HAP-1 (cell line): ENCODE data around the gene ST8SIA5.
"Not testable (repeated sequence)": the region's sequence is repeated elsewhere in the genome, so short reads cannot be mapped to it uniquely, and the experiment has no call there.

Source experiments
- DNase-seq, 2 experiments: peaks; one replicate each; pipeline ENCODE4 v3.0.0-alpha.2; 2016 to 2020; ENCODE audit warnings: low spot score in 2 of 2
- H3K27me3 ChIP-seq: fragments of 250-450 bp; sonication (Bioruptor Pico); 2 replicates; pipeline ENCODE4 v1.5.1; 2020; ENCODE audit warnings: low read depth, mild to moderate bottlenecking, moderate library complexity
- H3K36me3 ChIP-seq: fragments of 250-450 bp; sonication (Bioruptor Pico); replicated peaks from 2 replicates; pipeline ENCODE4 v1.5.1; 2020; ENCODE audit warnings: mild to moderate bottlenecking
- H3K4me1 ChIP-seq: fragments of 250-450 bp; sonication (Bioruptor Pico); 2 replicates; pipeline ENCODE4 v1.5.1; 2020; ENCODE audit warnings: mild to moderate bottlenecking
- H3K4me3 ChIP-seq: fragments of 250-450 bp; sonication (Bioruptor Pico); 2 replicates; pipeline ENCODE4 v1.5.1; 2020; ENCODE audit warnings: mild to moderate bottlenecking, moderate library complexity
- H3K9me3 ChIP-seq: fragments of 250-450 bp; sonication (Bioruptor Pico); 2 replicates; pipeline ENCODE4 v1.5.1; 2020; ENCODE audit warnings: mild to moderate bottlenecking, moderate library complexity
- in situ Hi-C: fragments of 300-500 bp; cut with MboI; formaldehyde crosslinking; loops from 3 replicates; pipeline ENCODE4 v1.14.3; 2020; ENCODE audit warnings: low sequenced_read_pairs, inconsistent platforms, mixed read lengths

ST8SIA5 gene, protein sequence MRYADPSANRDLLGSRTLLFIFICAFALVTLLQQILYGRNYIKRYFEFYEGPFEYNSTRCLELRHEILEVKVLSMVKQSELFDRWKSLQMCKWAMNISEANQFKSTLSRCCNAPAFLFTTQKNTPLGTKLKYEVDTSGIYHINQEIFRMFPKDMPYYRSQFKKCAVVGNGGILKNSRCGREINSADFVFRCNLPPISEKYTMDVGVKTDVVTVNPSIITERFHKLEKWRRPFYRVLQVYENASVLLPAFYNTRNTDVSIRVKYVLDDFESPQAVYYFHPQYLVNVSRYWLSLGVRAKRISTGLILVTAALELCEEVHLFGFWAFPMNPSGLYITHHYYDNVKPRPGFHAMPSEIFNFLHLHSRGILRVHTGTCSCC

GRCh38 chr18:46756559-46757201 is at the start of gene ST8SIA5:
Gene ST8SIA5, minus strand, starts transcription at chr18:46757053. Its CDS starts 545 bp downstream, at chr18:46756508.
- Histone ChIP-seq H3K4me3 (peak within 1 kb of the TSS; percentile 37), H3K4me1 (peaks cover 3% of the 10 kb centered on the region; the same call in 1 of the 2 replicates), H3K9me3 (no peaks in the 10 kb centered on the region), H3K36me3 (no peaks in the 10 kb centered on the region), H3K27me3 (peaks cover 3% of the 10 kb centered on the region; the same call in 1 of the 2 replicates)
- peak; percentile 36 to 82 for DNase-seq
- in situ Hi-C loops, result no loop called here

DNA sequence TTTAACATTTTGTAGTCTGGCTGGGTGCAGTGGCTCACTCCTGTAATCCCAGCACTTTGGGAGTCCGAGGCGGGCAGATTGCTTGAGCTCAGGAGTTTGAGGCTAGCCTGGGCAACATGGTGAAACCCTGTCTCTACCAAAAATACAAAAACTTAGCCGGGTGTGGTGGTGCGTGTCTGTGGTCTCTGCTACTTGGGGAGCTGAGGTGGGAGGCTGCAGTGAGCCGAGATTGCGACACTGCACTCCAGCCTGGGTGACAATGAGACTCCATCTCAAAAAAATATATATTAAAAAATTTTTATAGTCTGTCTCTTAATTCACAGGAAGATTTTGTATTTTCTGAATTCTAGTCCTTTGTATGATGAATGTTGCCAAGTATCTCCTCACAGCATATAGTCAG is 39.1 kb upstream of the ST8SIA5 start:
- H3K4me3 ChIP-seq, H3K36me3 ChIP-seq, H3K4me1 ChIP-seq, H3K9me3 ChIP-seq, DNase-seq, H3K27me3 ChIP-seq, in situ Hi-C loops: not testable (repeated sequence)

GRCh38 chr18:46794607-46795006 is 37.8 kb upstream of the ST8SIA5 start:
- H3K27me3 ChIP-seq, result no peaks in the 10 kb centered on the region
- in situ Hi-C loops, result no loop called here

DNA sequence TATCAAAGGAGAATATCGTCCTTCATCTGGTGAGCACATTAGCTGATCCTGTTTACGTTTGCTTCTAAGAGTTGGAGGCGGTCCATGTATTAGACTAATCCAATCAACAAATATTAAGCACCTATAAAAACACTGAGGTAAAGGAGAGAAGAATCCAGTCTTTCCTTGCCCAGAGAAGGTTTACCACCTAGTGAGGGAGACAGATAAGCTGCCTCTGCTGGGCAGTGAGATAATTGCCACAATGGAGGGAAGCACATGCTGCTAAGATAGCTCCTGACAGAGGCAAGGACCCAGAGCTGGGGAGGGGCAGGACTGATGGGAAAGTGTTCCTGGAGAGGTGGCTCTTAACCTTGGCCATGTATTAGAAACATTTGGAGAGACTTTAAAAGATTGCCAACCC is 36.7 kb upstream of the ST8SIA5 start:
- Histone ChIP-seq H3K4me1 (no peaks in the 10 kb centered on the region), H3K4me3 (no peak overlapping the region), H3K9me3 (no peaks in the 10 kb centered on the region), H3K36me3 (no peaks in the 10 kb centered on the region), H3K27me3 (no peaks in the 10 kb centered on the region)
- no peak for DNase-seq
- in situ Hi-C loops, result no loop called here

More at GRCh38 chr18:46794607-46795006, 37.8 kb upstream of the ST8SIA5 start:
- no peaks in the 10 kb centered on the region for H3K9me3 ChIP-seq
- DNase-seq, result no peak
- H3K36me3 ChIP-seq, result no peaks in the 10 kb centered on the region
- no peaks in the 10 kb centered on the region for H3K4me1 ChIP-seq
- no peak overlapping the region for H3K4me3 ChIP-seq

- H3K4me1 ChIP-seq, result no peaks in the 10 kb centered on the region
- no peaks in the 10 kb centered on the region for H3K36me3 ChIP-seq
- no peak overlapping the region for H3K4me3 ChIP-seq
- in situ Hi-C loops, result no loop called here
- no peaks in the 10 kb centered on the region for H3K9me3 ChIP-seq
- no peak for DNase-seq
- H3K27me3 ChIP-seq, result no peaks in the 10 kb centered on the region
Observed at GRCh38 chr18:46789088-46789487, 32.2 kb upstream of the ST8SIA5 start.

- no peaks in the 10 kb centered on the region for H3K36me3 ChIP-seq
- H3K4me1 ChIP-seq, result no peaks in the 10 kb centered on the region; the same call in 1 of the 2 replicates
- H3K4me3 ChIP-seq, result no peak overlapping the region
- in situ Hi-C loops, result no loop called here
- no peaks in the 10 kb centered on the region for H3K27me3 ChIP-seq
- H3K9me3 ChIP-seq, result no peaks in the 10 kb centered on the region
- DNase-seq, result no peak
Observed at GRCh38 chr18:46787674-46788073, 30.8 kb upstream of the ST8SIA5 start.

DNA sequence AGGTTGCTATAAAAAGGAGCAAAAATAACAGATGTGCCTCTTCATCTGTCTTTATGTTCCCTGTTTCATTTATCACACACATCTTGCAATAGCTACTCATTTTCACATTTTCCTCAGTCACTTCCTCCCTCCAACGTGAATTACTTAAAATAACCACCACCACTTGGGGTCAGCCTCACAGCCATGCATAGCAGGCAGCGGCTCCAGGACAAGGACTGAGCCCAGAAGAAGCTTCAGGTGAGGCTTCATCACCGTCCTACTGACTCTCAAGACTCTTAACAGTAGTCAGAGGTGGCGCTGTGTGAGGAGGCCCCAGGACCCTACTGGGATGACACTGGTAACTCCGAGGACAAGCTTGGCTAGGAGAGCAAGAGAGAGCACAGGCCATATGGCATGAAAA is 15.5 kb upstream of the ST8SIA5 start:
- Histone ChIP-seq H3K4me1 (peaks cover 6% of the 10 kb centered on the region), H3K9me3 (no peaks in the 10 kb centered on the region), H3K4me3 (no peak overlapping the region), H3K27me3 (no peaks in the 10 kb centered on the region), H3K36me3 (no peaks in the 10 kb centered on the region)
- in situ Hi-C loops, result no loop called here
- no peak for DNase-seq

DNA sequence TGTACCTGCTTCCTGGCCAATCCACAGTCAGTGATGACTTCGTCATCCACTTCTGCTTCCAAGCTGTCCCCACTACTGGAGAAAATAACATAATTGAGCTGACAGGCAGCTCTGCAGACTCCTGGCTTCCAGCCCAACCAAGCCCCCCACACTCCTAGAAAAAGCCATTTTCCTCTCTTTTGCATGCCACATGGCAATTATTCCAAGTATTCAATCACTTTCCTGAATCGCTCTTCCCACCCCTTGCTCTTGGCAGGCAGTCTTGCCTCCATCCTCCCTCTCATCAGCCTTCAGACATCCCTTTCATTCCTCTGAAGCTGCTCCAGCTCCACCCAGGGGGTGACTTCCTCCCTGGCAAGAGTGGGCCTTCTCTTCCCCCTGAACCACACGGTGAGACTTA is 14.3 kb upstream of the ST8SIA5 start:
- no peaks in the 10 kb centered on the region for H3K9me3 ChIP-seq
- in situ Hi-C loops, result no loop called here
- peaks cover 6% of the 10 kb centered on the region for H3K4me1 ChIP-seq
- no peaks in the 10 kb centered on the region for H3K27me3 ChIP-seq
- no peaks in the 10 kb centered on the region for H3K36me3 ChIP-seq
- H3K4me3 ChIP-seq, result no peak overlapping the region
- DNase-seq, result no peak

GRCh38 chr18:46770708-46771107 is 13.9 kb upstream of the ST8SIA5 start:
- in situ Hi-C loops, result no loop called here
- Histone ChIP-seq H3K9me3 (no peaks in the 10 kb centered on the region), H3K36me3 (no peaks in the 10 kb centered on the region), H3K27me3 (no peaks in the 10 kb centered on the region), H3K4me1 (peaks cover 6% of the 10 kb centered on the region), H3K4me3 (no peak overlapping the region)
- DNase-seq, result no peak

- Histone ChIP-seq H3K27me3 (no peaks in the 10 kb centered on the region), H3K9me3 (no peaks in the 10 kb centered on the region), H3K4me1 (no peaks in the 10 kb centered on the region), H3K4me3 (no peak overlapping the region), H3K36me3 (no peaks in the 10 kb centered on the region)
- in situ Hi-C loops, result no loop called here
- no peak for DNase-seq
Observed at GRCh38 chr18:46768166-46768921, 11.5 kb upstream of the ST8SIA5 start.

DNA sequence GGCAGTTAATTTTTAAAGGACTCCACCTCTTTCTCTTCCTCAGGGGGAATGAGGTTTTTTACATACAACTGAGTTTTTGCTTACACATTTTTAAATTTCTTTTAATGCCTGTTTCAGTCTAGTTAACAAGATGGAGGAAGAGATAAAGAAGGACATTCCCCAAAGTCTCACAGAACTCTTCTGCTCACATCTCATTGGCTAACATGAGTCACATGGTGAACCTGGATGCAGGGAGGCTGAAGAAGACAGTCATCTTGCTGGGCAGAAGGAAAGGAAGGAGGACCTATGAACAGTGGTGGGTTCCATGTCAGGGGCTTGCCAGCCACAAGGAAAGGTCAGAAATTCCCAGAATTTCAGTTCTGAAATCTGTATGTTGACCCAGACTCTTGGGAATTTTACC is 10.4 kb upstream of the ST8SIA5 start:
- DNase-seq, result no peak
- in situ Hi-C loops, result no loop called here
- Histone ChIP-seq H3K27me3 (no peaks in the 10 kb centered on the region), H3K4me1 (no peaks in the 10 kb centered on the region), H3K9me3 (no peaks in the 10 kb centered on the region), H3K36me3 (no peaks in the 10 kb centered on the region), H3K4me3 (no peak overlapping the region)

- in situ Hi-C loops, result no loop called here
- no peaks in the 10 kb centered on the region for H3K4me1 ChIP-seq
Observed at GRCh38 chr18:46764586-46764985, 7.7 kb upstream of the ST8SIA5 start.

DNA sequence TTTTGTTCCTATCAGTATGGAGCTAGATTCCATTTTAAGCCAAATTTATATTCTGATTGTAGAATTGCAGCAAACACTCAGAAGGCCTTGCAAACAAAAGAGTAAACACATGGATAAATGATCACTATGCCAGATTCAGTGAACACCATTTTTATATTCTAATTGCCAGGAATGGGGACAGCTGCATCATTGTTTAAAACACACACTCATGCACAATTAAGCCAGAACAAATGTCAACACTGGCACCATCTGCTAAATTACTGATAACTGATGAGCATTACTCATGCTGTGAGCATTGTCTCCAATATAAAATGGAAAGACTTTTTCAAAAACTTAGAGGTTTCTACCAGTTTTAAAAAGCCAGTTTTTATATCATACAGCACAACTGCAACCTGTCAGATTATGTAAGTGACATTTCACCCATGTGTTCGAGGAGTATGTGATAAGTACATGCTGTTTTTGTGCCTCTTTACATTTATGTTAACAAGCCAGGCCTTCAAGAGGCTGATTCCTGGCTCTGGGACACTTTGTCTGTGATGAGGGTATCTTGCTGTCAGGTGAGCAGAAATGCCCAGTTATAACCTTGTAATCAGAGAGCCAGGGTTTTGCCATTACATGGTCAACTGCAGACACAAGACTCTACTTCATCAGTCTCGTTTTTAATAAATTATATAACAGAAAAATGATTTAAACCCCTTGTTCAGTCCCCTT is 4.4 kb upstream of the ST8SIA5 start:
- Histone ChIP-seq H3K4me1 (no peaks in the 10 kb centered on the region), H3K4me3 (no peak overlapping the region), H3K27me3 (peaks cover 3% of the 10 kb centered on the region; the same call in 1 of the 2 replicates), H3K36me3 (no peaks in the 10 kb centered on the region), H3K9me3 (no peaks in the 10 kb centered on the region)
- in situ Hi-C loops, result no loop called here
- no peak for DNase-seq

More at GRCh38 chr18:46764586-46764985, 7.7 kb upstream of the ST8SIA5 start:
- no peak for DNase-seq
- no peaks in the 10 kb centered on the region for H3K36me3 ChIP-seq
- no peak overlapping the region for H3K4me3 ChIP-seq
- H3K27me3 ChIP-seq, result no peaks in the 10 kb centered on the region
- no peaks in the 10 kb centered on the region for H3K9me3 ChIP-seq
